Lower leg skin (tissue), 3 donors: ENCODE data around the gene KRTAP5-4.

Source experiments
- CTCF ChIP-seq, 3 donors: fragments of 450-650 bp; IDR thresholded peaks; one replicate each; pipeline ENCODE4 v1.5.1; 2016; ENCODE audit warnings: antibody characterized with exemption in 3 of 3, mild to moderate bottlenecking in 3 of 3, moderate library complexity in 2 of 3
- POLR2A ChIP-seq, 2 donors: fragments of 450-650 bp; IDR thresholded peaks; one replicate each; pipeline ENCODE4 v1.6.1; 2016 to 2017; ENCODE audit warnings: antibody characterized with exemption in 2 of 2, mild to moderate bottlenecking in 1 of 2, moderate library complexity in 1 of 2

- TF ChIP-seq CTCF (IDR thresholded peaks at IDR 0.05) (no peak), POLR2A (IDR thresholded peaks at IDR 0.05) (no peak)
Observed at GRCh38 chr11:1586699-1587098, 35.2 kb downstream of the KRTAP5-4 start.
